SJSA1 (cell line): ENCODE results near the gene SLPI. TPM values are rescaled to one million over a fixed set of nuclear protein-coding genes. Genes with fewer than 3 reads are reported as not detected.

Source experiments
- DNase-seq, 2 experiments: peaks; one replicate each; pipeline ENCODE4 v3.0.0-alpha.2; 2015 to 2020; ENCODE audit warnings: low spot score in 2 of 2, low read depth in 1 of 2
- H3K27ac ChIP-seq: fragments of 250-450 bp; sonication (Bioruptor Pico); 2 replicates; pipeline ENCODE4 v1.5.1; 2020; ENCODE audit warnings: mild to moderate bottlenecking, moderate library complexity
- H3K27me3 ChIP-seq: fragments of 250-450 bp; sonication (Bioruptor Pico); replicated peaks from 2 replicates; pipeline ENCODE4 v1.5.1; 2020; ENCODE audit warnings: mild to moderate bottlenecking, moderate library complexity
- H3K36me3 ChIP-seq: fragments of 250-450 bp; sonication (Bioruptor Pico); 2 replicates; pipeline ENCODE4 v1.5.1; 2020; ENCODE audit warnings: mild to moderate bottlenecking
- H3K4me1 ChIP-seq: fragments of 250-450 bp; sonication (Bioruptor Pico); replicated peaks from 2 replicates; pipeline ENCODE4 v1.6.1; 2021; ENCODE audit warnings: mild to moderate bottlenecking
- H3K4me3 ChIP-seq: fragments of 250-450 bp; sonication (Bioruptor Pico); 2 replicates; pipeline ENCODE4 v1.5.1; 2020; ENCODE audit warnings: mild to moderate bottlenecking
- H3K9me3 ChIP-seq: fragments of 250-450 bp; sonication (Bioruptor Pico); replicated peaks from 2 replicates; pipeline ENCODE4 v1.5.1; 2020; ENCODE audit warnings: mild to moderate bottlenecking
- total RNA-seq: library from RNA; depleted of rRNA; stranded (reverse); fragments of >200 nt; shearing (Covaris generic); gene quantifications from 2 replicates; pipeline ENCODE4 v1.2.3, GENCODE V29; 2014

Gene SLPI
- total RNA-seq, 1 experiment from 2014 or later = not detected

- H3K4me1 ChIP-seq = peaks cover 11% of the 10 kb centered on the region
- peaks cover 20% of the 10 kb centered on the region; the same call in 1 of the 2 replicates for H3K27me3 ChIP-seq
- H3K27ac ChIP-seq = no peak overlapping the region
- no peaks in the 10 kb centered on the region; the same call in 1 of the 2 replicates for H3K9me3 ChIP-seq
- no peaks in the 10 kb centered on the region for H3K36me3 ChIP-seq
- DNase-seq = peak; percentile 71 to 81
- no peak overlapping the region for H3K4me3 ChIP-seq
These were observed 36.5 kb upstream of the SLPI start for GRCh38 chr20:45290677-45291355.

GRCh38 chr20:45289942-45290676 is 35.7 kb upstream of the SLPI start:
- no peak for DNase-seq
- Histone ChIP-seq H3K4me3 (no peak overlapping the region), H3K4me1 (peaks cover 11% of the 10 kb centered on the region), H3K27me3 (peaks cover 26% of the 10 kb centered on the region), H3K36me3 (no peaks in the 10 kb centered on the region), H3K27ac (no peak overlapping the region), H3K9me3 (no peaks in the 10 kb centered on the region; the same call in 1 of the 2 replicates)

- H3K4me1 ChIP-seq = peaks cover 11% of the 10 kb centered on the region
- H3K9me3 ChIP-seq = no peaks in the 10 kb centered on the region
- DNase-seq = no peak
- H3K27ac ChIP-seq = no peak overlapping the region
- H3K27me3 ChIP-seq = peaks cover 30% of the 10 kb centered on the region
- no peak overlapping the region for H3K4me3 ChIP-seq
- no peaks in the 10 kb centered on the region for H3K36me3 ChIP-seq
These were observed 34.5 kb upstream of the SLPI start for GRCh38 chr20:45288860-45289259.

DNA sequence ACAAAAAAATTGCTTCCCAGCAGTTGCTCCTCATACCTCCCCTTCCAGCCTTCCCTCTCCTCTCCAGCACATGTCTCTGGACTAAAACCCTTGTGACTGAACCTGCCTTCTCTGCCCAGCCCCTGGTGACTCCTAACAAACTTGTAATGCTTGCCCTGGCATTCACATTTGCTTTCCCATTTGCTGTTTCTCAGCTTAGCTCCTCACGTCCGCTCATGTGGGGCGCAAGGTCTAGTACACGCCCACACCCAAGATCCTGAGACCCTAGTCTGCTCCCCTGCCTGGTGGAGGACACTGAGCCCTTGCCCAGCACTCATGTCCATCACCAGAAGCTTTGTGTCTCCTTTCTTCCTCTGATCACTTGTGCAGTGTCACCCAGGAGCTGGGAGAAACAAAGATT is 34.0 kb upstream of the SLPI start:
- H3K9me3 ChIP-seq = no peaks in the 10 kb centered on the region
- H3K4me3 ChIP-seq = no peak overlapping the region
- peaks cover 30% of the 10 kb centered on the region for H3K27me3 ChIP-seq
- peaks cover 8% of the 10 kb centered on the region for H3K4me1 ChIP-seq
- no peak for DNase-seq
- no peak overlapping the region for H3K27ac ChIP-seq
- no peaks in the 10 kb centered on the region for H3K36me3 ChIP-seq

- H3K4me3 ChIP-seq = no peak overlapping the region
- no peak for DNase-seq
- no peak overlapping the region for H3K27ac ChIP-seq
- H3K9me3 ChIP-seq = no peaks in the 10 kb centered on the region
- H3K27me3 ChIP-seq = peaks cover 30% of the 10 kb centered on the region
- H3K4me1 ChIP-seq = no peaks in the 10 kb centered on the region
- H3K36me3 ChIP-seq = no peaks in the 10 kb centered on the region
These were observed 29.2 kb upstream of the SLPI start for GRCh38 chr20:45283551-45284057.

DNA sequence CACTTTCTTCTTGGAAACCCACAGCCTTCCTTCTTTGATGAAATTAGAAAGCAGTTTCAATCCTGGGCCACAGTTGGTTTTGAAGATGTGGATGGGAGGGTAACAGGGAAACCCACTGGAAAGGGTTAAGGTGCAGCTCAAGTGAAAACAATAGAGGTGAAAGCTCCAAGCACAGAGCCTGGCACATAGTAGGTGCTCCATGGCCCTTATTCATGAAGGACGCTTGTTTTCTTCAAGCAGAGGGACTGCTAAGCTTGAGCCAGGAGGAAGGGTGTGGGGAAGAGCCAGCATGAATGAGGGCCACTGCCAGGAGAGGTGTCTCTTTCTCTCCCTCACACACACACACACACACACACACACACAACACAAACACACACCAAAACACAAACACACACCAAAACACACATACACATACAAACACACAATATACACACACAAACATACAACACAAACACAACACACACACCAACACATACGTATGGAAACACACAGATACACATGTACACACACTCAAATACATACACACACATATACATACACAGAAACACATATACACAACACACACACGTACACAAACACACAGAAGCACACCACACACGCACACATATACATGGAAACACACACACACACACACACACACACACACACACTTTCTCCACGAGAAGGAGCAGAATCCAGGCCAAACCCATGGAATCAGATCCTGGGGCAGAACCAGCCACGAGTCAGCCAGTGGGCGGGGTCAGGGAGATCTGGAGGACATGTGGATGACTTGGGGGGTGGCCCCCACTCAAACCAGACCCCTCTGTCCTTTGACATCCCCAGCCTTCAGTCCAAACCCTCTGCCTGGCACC is 28.6 kb upstream of the SLPI start:
- no peak overlapping the region for H3K27ac ChIP-seq
- no peaks in the 10 kb centered on the region for H3K4me1 ChIP-seq
- H3K9me3 ChIP-seq = no peaks in the 10 kb centered on the region
- DNase-seq = no peak
- no peaks in the 10 kb centered on the region for H3K36me3 ChIP-seq
- H3K27me3 ChIP-seq = peaks cover 28% of the 10 kb centered on the region
- no peak overlapping the region for H3K4me3 ChIP-seq

GRCh38 chr20:45279992-45280391 is 25.6 kb upstream of the SLPI start:
- Histone ChIP-seq H3K27me3 (0 out of 2 replicates have a peak, but pooled peaks cover 9% of the 10 kb centered on the region), H3K4me1 (no peaks in the 10 kb centered on the region), H3K36me3 (no peaks in the 10 kb centered on the region), H3K9me3 (no peaks in the 10 kb centered on the region), H3K4me3 (no peak overlapping the region), H3K27ac (no peak overlapping the region)
- no peak for DNase-seq

- Histone ChIP-seq H3K36me3 (no peaks in the 10 kb centered on the region), H3K9me3 (no peaks in the 10 kb centered on the region)
- no peak for DNase-seq
These were observed 21.0 kb upstream of the SLPI start for GRCh38 chr20:45275338-45275737.

DNA sequence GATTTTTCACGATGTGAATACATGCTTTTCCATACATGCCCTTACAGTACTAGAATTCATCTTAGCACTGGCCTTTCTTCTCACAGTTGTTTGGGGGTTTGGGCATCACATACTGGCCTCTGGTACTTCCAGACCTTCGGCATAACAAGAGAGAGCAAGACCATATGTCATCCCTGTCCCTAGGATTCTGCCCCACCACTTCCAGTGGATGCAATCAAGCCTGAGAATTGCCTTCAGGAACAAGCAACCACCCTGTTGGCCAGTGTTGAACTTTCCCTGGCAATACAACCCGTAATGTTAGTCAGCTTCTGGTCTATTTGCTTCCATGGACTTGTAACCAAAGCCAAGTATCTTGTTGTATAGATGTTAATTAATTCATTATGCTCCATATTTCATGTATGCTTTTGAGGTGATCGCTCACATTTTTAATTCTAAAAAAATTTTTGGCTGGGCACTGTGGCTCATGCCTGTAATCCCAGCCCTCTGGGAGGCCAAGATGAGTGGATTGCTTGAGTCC is 15.4 kb upstream of the SLPI start:
- Histone ChIP-seq H3K4me1 (no peaks in the 10 kb centered on the region), H3K36me3 (no peaks in the 10 kb centered on the region), H3K27me3 (peaks cover 38% of the 10 kb centered on the region), H3K27ac (no peak overlapping the region), H3K4me3 (no peak overlapping the region), H3K9me3 (no peaks in the 10 kb centered on the region)
- DNase-seq = no peak

More at GRCh38 chr20:45275338-45275737, 21.0 kb upstream of the SLPI start:
- Histone ChIP-seq H3K27me3 (peaks cover 26% of the 10 kb centered on the region), H3K27ac (no peak overlapping the region), H3K4me1 (no peaks in the 10 kb centered on the region), H3K4me3 (no peak overlapping the region)

GRCh38 chr20:45269056-45269455 is 14.7 kb upstream of the SLPI start:
- peaks cover 31% of the 10 kb centered on the region for H3K27me3 ChIP-seq
- H3K4me3 ChIP-seq = no peak overlapping the region
- no peaks in the 10 kb centered on the region for H3K9me3 ChIP-seq
- no peak overlapping the region for H3K27ac ChIP-seq
- no peaks in the 10 kb centered on the region for H3K36me3 ChIP-seq
- DNase-seq = no peak
- H3K4me1 ChIP-seq = no peaks in the 10 kb centered on the region

- H3K27ac ChIP-seq = no peak overlapping the region
- H3K36me3 ChIP-seq = no peaks in the 10 kb centered on the region
- no peak overlapping the region for H3K4me3 ChIP-seq
- no peaks in the 10 kb centered on the region for H3K9me3 ChIP-seq
- H3K27me3 ChIP-seq = peaks cover 32% of the 10 kb centered on the region
- DNase-seq = no peak
- no peaks in the 10 kb centered on the region for H3K4me1 ChIP-seq
These were observed 14.2 kb upstream of the SLPI start for GRCh38 chr20:45268531-45268930.

DNA sequence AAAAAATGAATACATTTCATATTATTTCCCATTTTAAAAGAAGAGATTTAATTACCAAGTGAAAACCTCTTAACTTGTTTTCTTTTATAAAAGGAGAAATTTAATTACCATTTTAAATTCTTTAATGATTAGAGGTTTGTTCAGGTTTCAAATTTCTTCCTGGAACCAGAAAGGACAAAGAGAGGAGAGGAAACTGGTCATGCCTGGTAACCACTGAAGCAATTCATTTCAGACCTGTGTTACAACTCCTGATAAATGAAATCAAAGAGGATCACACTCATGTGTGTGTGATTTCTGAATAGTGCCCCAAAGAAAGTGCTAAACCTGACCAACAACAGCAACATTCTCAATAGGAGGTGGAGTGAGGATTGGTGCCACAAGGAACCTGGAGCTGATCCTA is 12.6 kb upstream of the SLPI start:
- no peaks in the 10 kb centered on the region for H3K9me3 ChIP-seq
- H3K27me3 ChIP-seq = peaks cover 42% of the 10 kb centered on the region
- H3K27ac ChIP-seq = no peak overlapping the region
- H3K4me3 ChIP-seq = no peak overlapping the region
- no peaks in the 10 kb centered on the region for H3K36me3 ChIP-seq
- H3K4me1 ChIP-seq = no peaks in the 10 kb centered on the region
- no peak for DNase-seq

- no peaks in the 10 kb centered on the region for H3K9me3 ChIP-seq
- H3K27ac ChIP-seq = no peak overlapping the region
- no peak for DNase-seq
- H3K4me1 ChIP-seq = no peaks in the 10 kb centered on the region
- peaks cover 39% of the 10 kb centered on the region for H3K27me3 ChIP-seq
- H3K36me3 ChIP-seq = no peaks in the 10 kb centered on the region
- H3K4me3 ChIP-seq = no peak overlapping the region
These were observed 9.3 kb upstream of the SLPI start for GRCh38 chr20:45263556-45264266.
